Neuronal stem cell (in vitro differentiated cells): ENCODE data around the gene PSMG3.

Experiments used
- DNase-seq: peaks from one replicate; pipeline ENCODE4 v3.0.0-alpha.2; 2013; ENCODE audit warnings: low spot score
- H2AFZ ChIP-seq: one replicate; pipeline ENCODE4 v1.6.1; 2013; ENCODE audit warnings: mild to moderate bottlenecking, low read length, inconsistent platforms
- H2AK5ac ChIP-seq: 2 replicates; pipeline ENCODE4 v1.6.1; 2013; ENCODE audit warnings: low read depth, mild to moderate bottlenecking, inconsistent platforms, low read length, moderate library complexity, mixed read lengths
- H2BK120ac ChIP-seq: 2 replicates; pipeline ENCODE4 v1.6.1; 2013; ENCODE audit warnings: low read depth, mild to moderate bottlenecking, inconsistent platforms, low read length, moderate library complexity, mixed read lengths
- H2BK12ac ChIP-seq: one replicate; pipeline ENCODE4 v1.6.1; 2013; ENCODE audit warnings: low read length, inconsistent platforms
- H2BK15ac ChIP-seq: 2 replicates; pipeline ENCODE4 v1.6.1; 2013; ENCODE audit warnings: mild to moderate bottlenecking, low read length, inconsistent platforms, mixed read lengths
- H2BK5ac ChIP-seq: one replicate; pipeline ENCODE4 v1.6.1; 2013; ENCODE audit warnings: inconsistent platforms, mild to moderate bottlenecking, low read length, moderate library complexity
- H3K14ac ChIP-seq: one replicate; pipeline ENCODE4 v1.6.1; 2013; ENCODE audit warnings: low read length, inconsistent platforms
- H3K18ac ChIP-seq: 2 replicates; pipeline ENCODE4 v1.6.1; 2013; ENCODE audit warnings: low read length, inconsistent platforms
- H3K23ac ChIP-seq: 2 replicates; pipeline ENCODE4 v1.6.1; 2013; ENCODE audit warnings: low read depth, mild to moderate bottlenecking, mixed read lengths, low read length, inconsistent platforms; ENCODE audit not compliant: poor library complexity
- H3K27ac ChIP-seq: replicated peaks from 3 replicates; pipeline ENCODE4 v1.5.1; 2013; ENCODE audit warnings: low read length, inconsistent platforms
- H3K27me3 ChIP-seq, 3 experiments: 2 replicates each; pipeline ENCODE4 v1.6.1; 2013; ENCODE audit warnings: low read length in 3 of 3, mild to moderate bottlenecking in 2 of 3, inconsistent platforms in 1 of 3, low read depth in 1 of 3, mixed read lengths in 1 of 3, moderate library complexity in 1 of 3; ENCODE audit not compliant: control insufficient read depth in 3 of 3, insufficient read depth in 3 of 3
- H3K36me3 ChIP-seq, 2 donors: replicated peaks in 1 of 2; 2 replicates each; pipeline ENCODE4 v1.6.1; 2013; ENCODE audit warnings: low read length in 2 of 2; ENCODE audit not compliant: control insufficient read depth in 2 of 2, insufficient read depth in 2 of 2
- H3K4ac ChIP-seq: 2 replicates; pipeline ENCODE4 v1.6.1; 2013; ENCODE audit warnings: inconsistent platforms, mild to moderate bottlenecking, low read length, moderate library complexity
- H3K4me1 ChIP-seq, 2 donors: 1 replicate in 1 of 2; 2 replicates in 1 of 2; pipeline ENCODE4 v1.6.1; 2013; ENCODE audit warnings: low read length in 2 of 2, low read depth in 1 of 2; ENCODE audit not compliant: control insufficient read depth in 2 of 2, insufficient read depth in 1 of 2
- H3K4me2 ChIP-seq: one replicate; pipeline ENCODE4 v1.6.1; 2013; ENCODE audit warnings: mild to moderate bottlenecking, low read length, inconsistent platforms; ENCODE audit not compliant: insufficient read depth, poor library complexity, severe bottlenecking
- H3K4me3 ChIP-seq, 2 donors: 2 replicates each; pipeline ENCODE4 v1.5.1; 2013; ENCODE audit warnings: low read length in 2 of 2, mild to moderate bottlenecking in 2 of 2, inconsistent platforms in 1 of 2, moderate library complexity in 1 of 2
- H3K79me1 ChIP-seq: one replicate; pipeline ENCODE4 v1.6.1; 2013; ENCODE audit warnings: low read depth, mild to moderate bottlenecking, inconsistent platforms, low read length, moderate library complexity
- H3K9ac ChIP-seq: one replicate; pipeline ENCODE4 v1.6.1; 2013; ENCODE audit warnings: mild to moderate bottlenecking, low read depth, low read length, inconsistent platforms; ENCODE audit not compliant: poor library complexity
- H3K9me3 ChIP-seq, 2 donors: replicated peaks in 1 of 2; 2 replicates each; pipeline versions ENCODE3 to v1.6.1; 2013; ENCODE audit warnings: low read length in 2 of 2, mild to moderate bottlenecking in 2 of 2, inconsistent platforms in 1 of 2, low read depth in 1 of 2, mixed read lengths in 1 of 2, moderate library complexity in 1 of 2; ENCODE audit not compliant: control insufficient read depth in 2 of 2, insufficient read depth in 1 of 2
- H4K8ac ChIP-seq: one replicate; pipeline ENCODE4 v1.6.1; 2013; ENCODE audit warnings: low read depth, mild to moderate bottlenecking, inconsistent platforms, low read length, moderate library complexity
- H4K91ac ChIP-seq: one replicate; pipeline ENCODE4 v1.6.1; 2013; ENCODE audit warnings: low read length, low read depth, mild to moderate bottlenecking, inconsistent platforms; ENCODE audit not compliant: poor library complexity
- WGBS, 2 donors: extraction: QIAGEN DNeasy Blood & Tissue Kit; methylation state at CpG; one replicate each; pipeline ENCODE4 v1.1.7; 2013; ENCODE audit warnings: missing lambda C conversion rate in 2 of 2, mixed read lengths in 1 of 2; ENCODE audit not compliant: insufficient read length in 2 of 2, insufficient replicate concordance in 1 of 2; ENCODE audit errors: extremely low coverage in 2 of 2; 5-methylcytosine and 5-hydroxymethylcytosine counted together

PSMG3 gene

GRCh38 chr7:1554333-1555045 is 15.3 kb downstream of the PSMG3 start:
- peak overlapping the region; percentile 53 for H2BK5ac ChIP-seq
- H3K4me1 ChIP-seq, result peaks cover 7 to 10% of the 10 kb centered on the region in 2 donors
- H3K9ac ChIP-seq, result no peak overlapping the region
- H4K91ac ChIP-seq, result peak overlapping the region; percentile 79
- H3K9me3 ChIP-seq, result no peaks in the 10 kb centered on the region
- H2BK12ac ChIP-seq, result peak overlapping the region; percentile 94
- H3K4me2 ChIP-seq, result no peak overlapping the region
- no peak overlapping the region for H2AFZ ChIP-seq
- peak overlapping the region; percentile 97 for H2AK5ac ChIP-seq
- no CpG with 5 or more reads among the region's 20 CpGs for WGBS, 2 donors
- H3K4me3 ChIP-seq, result no peak overlapping the region
- no peak overlapping the region for H3K27ac ChIP-seq
- peak overlapping the region; percentile 85 for H2BK15ac ChIP-seq
- no peak overlapping the region for H4K8ac ChIP-seq
- peak overlapping the region; percentile 38 for H3K14ac ChIP-seq
- peak overlapping the region; percentile 91 for H3K23ac ChIP-seq
- peaks cover 2% of the 10 kb centered on the region for H3K79me1 ChIP-seq
- no peaks in the 10 kb centered on the region for H3K27me3 ChIP-seq
- H3K4ac ChIP-seq, result no peak overlapping the region
- no peaks in the 10 kb centered on the region for H3K36me3 ChIP-seq
- peak overlapping the region; percentile 94 for H3K18ac ChIP-seq
- no peak overlapping the region for H2BK120ac ChIP-seq
- DNase-seq, result no peak

GRCh38 chr7:1553512-1554210 is 16.2 kb downstream of the PSMG3 start:
- Histone ChIP-seq H4K91ac (no peak overlapping the region), H3K79me1 (peaks cover 2% of the 10 kb centered on the region), H3K27ac (no peak overlapping the region), H4K8ac (peak overlapping the region; percentile 65), H3K4me1 (peaks cover 7 to 10% of the 10 kb centered on the region in 2 donors), H2BK12ac (peak overlapping the region; percentile 84), H3K18ac (peak overlapping the region; percentile 71), H2BK5ac (peak overlapping the region; percentile 53), H3K9ac (no peak overlapping the region), H2AFZ (no peak overlapping the region), H3K14ac (peak overlapping the region; percentile 47), H3K36me3 (no peaks in the 10 kb centered on the region), H3K4me2 (no peak overlapping the region), H3K4ac (no peak overlapping the region), H3K9me3 (peaks cover 0 to 3% of the 10 kb centered on the region in 2 donors), H3K23ac (no peak overlapping the region), H2AK5ac (peak overlapping the region; percentile 97), H3K27me3 (peaks cover 0 to 3% (median 3%) of the 10 kb centered on the region in 3 experiments), H2BK120ac (peak overlapping the region; percentile 72), H3K4me3 (no peak overlapping the region), H2BK15ac (peak overlapping the region; percentile 99)
- no peak for DNase-seq
- WGBS, 2 donors, result no CpG with 5 or more reads among the region's 28 CpGs

GRCh38 chr7:1552200-1552599 is 17.6 kb downstream of the PSMG3 start:
- no peak overlapping the region for H3K4me2 ChIP-seq
- H3K4me3 ChIP-seq, result no peak overlapping the region
- H2BK120ac ChIP-seq, result no peak overlapping the region
- H3K4me1 ChIP-seq, result peaks cover 7 to 10% of the 10 kb centered on the region in 2 donors
- H2BK15ac ChIP-seq, result no peak overlapping the region
- no peak overlapping the region for H2AFZ ChIP-seq
- no peak overlapping the region for H4K91ac ChIP-seq
- no CpG with 5 or more reads among the region's 7 CpGs for WGBS, 2 donors
- no peaks in the 10 kb centered on the region for H3K36me3 ChIP-seq
- no peak overlapping the region for H3K9ac ChIP-seq
- no peak overlapping the region for H2AK5ac ChIP-seq
- H3K9me3 ChIP-seq, result peaks cover 0 to 3% of the 10 kb centered on the region in 2 donors
- peaks cover 0 to 6% (median 3%) of the 10 kb centered on the region in 3 experiments for H3K27me3 ChIP-seq
- H4K8ac ChIP-seq, result no peak overlapping the region
- H3K27ac ChIP-seq, result no peak overlapping the region
- H3K4ac ChIP-seq, result no peak overlapping the region
- no peak for DNase-seq
- no peak overlapping the region for H3K23ac ChIP-seq
- no peak overlapping the region for H3K18ac ChIP-seq
- no peak overlapping the region for H2BK5ac ChIP-seq
- H2BK12ac ChIP-seq, result no peak overlapping the region
- H3K14ac ChIP-seq, result no peak overlapping the region
- H3K79me1 ChIP-seq, result peaks cover 2% of the 10 kb centered on the region

GRCh38 chr7:1550846-1551155 is 19.0 kb downstream of the PSMG3 start:
- Histone ChIP-seq H3K9me3 (peaks cover 0 to 3% of the 10 kb centered on the region in 2 donors), H3K23ac (peak overlapping the region; percentile 80), H3K4ac (no peak overlapping the region), H3K9ac (peak overlapping the region; percentile 30), H3K14ac (no peak overlapping the region), H2BK5ac (no peak overlapping the region), H2BK15ac (peak overlapping the region; percentile 94), H2BK120ac (no peak overlapping the region), H2BK12ac (no peak overlapping the region), H3K27ac (no peak overlapping the region), H3K79me1 (peaks cover 2% of the 10 kb centered on the region), H3K4me2 (no peak overlapping the region), H3K4me1 (peaks cover 5 to 9% of the 10 kb centered on the region in 2 donors), H3K27me3 (peaks cover 0 to 6% (median 3%) of the 10 kb centered on the region in 3 experiments), H4K8ac (peak overlapping the region; percentile 65), H2AK5ac (peak overlapping the region; percentile 81), H3K18ac (peak overlapping the region; percentile 57), H3K36me3 (no peaks in the 10 kb centered on the region), H3K4me3 (no peak overlapping the region), H2AFZ (no peak overlapping the region), H4K91ac (no peak overlapping the region)
- WGBS, 2 donors, result no CpG with 5 or more reads among the region's 17 CpGs
- DNase-seq, result no peak
